Esophagus muscularis mucosa (tissue), 3 donors: ENCODE measurements around the gene ZNF521.

Experiments used
- POLR2AphosphoS5 ChIP-seq, 2 donors: sonication (generic); formaldehyde crosslinking; IDR thresholded peaks; one replicate each; pipeline ENCODE4 v1.6.1; 2017; ENCODE audit warnings: antibody characterized with exemption in 2 of 2
- TF ChIP-seq, protein P1 (sequence below), 3 experiments: fragments of 200-600 bp in 2 of 3; fragments of 450-650 bp in 1 of 3; sonication (generic) in 2 of 3; IDR thresholded peaks; one replicate each; pipeline ENCODE4 v1.5.1; 2017 to 2019; ENCODE audit warnings: antibody characterized with exemption in 3 of 3, mild to moderate bottlenecking in 2 of 3, moderate library complexity in 1 of 3

DNA sequence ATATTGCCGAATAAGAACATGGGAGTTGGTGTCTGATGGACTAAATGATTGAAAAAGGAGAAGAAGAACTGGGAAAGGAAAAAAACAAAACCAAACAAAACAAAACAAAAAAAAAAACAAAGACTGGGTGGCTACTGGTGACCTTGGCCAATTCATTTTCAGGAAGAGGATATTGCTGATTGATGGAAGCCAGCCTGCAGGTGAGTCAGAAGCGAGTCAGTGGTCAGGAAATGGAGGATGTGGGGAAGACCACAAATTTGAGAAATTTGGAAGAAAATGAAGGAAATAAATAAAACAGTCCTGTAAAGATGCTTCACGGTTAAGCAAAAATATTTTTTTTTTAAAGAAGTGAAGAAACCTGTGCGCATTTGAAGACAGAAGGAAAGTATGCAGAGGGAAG, 296.9 kb downstream of the ZNF521 start:
- TF ChIP-seq POLR2AphosphoS5 (IDR thresholded peaks at IDR 0.05): no peak
- TF ChIP-seq, protein P1, sequence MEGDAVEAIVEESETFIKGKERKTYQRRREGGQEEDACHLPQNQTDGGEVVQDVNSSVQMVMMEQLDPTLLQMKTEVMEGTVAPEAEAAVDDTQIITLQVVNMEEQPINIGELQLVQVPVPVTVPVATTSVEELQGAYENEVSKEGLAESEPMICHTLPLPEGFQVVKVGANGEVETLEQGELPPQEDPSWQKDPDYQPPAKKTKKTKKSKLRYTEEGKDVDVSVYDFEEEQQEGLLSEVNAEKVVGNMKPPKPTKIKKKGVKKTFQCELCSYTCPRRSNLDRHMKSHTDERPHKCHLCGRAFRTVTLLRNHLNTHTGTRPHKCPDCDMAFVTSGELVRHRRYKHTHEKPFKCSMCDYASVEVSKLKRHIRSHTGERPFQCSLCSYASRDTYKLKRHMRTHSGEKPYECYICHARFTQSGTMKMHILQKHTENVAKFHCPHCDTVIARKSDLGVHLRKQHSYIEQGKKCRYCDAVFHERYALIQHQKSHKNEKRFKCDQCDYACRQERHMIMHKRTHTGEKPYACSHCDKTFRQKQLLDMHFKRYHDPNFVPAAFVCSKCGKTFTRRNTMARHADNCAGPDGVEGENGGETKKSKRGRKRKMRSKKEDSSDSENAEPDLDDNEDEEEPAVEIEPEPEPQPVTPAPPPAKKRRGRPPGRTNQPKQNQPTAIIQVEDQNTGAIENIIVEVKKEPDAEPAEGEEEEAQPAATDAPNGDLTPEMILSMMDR (IDR thresholded peaks at IDR 0.05): no peak
